ENCODE measurements around the gene CLMP. TPM values are rescaled to one million over a fixed set of nuclear protein-coding genes. Genes with fewer than 3 reads are reported as not detected.

CLMP gene
- total and polyA plus RNA-seq, 2 experiments from 2014 or later, result 7.1 to 18.4 TPM

GRCh38 chr11:123173040-123173855 lies 21.8 kb downstream of the CLMP start (continued):
- no peak for TF ChIP-seq EZH2 (IDR thresholded peaks at IDR 0.05; ENCODE audit: low read depth, unreplicated experiment)
- no peak for TF ChIP-seq ZNF114 (CRISPR knock-in tag; IDR thresholded peaks at IDR 0.05)
- no peak for TF ChIP-seq JUNB (IDR thresholded peaks at IDR 0.05; ENCODE audit: unreplicated experiment)
- TF ChIP-seq STAT1 (IDR thresholded peaks at IDR 0.05; ENCODE audit: unreplicated experiment), result no peak
- no peak for TF ChIP-seq ETS1 (IDR thresholded peaks at IDR 0.05)

- no peak for ATAC-seq
- no peaks in the 10 kb centered on the region for H3F3A ChIP-seq (replicated peaks; ENCODE audit: low read depth)
- H3K27me3 Mint-ChIP-seq (ENCODE audit: insufficient read depth, low read depth, poor library complexity), result no peaks in the 10 kb centered on the region
- no peak overlapping the region for H3K27ac Mint-ChIP-seq
- no peak for DNase-seq (ENCODE audit: low spot score)
- peaks cover 34% of the 10 kb centered on the region for H3K4me1 ChIP-seq (ENCODE audit: insufficient read depth)
- H3K27ac ChIP-seq (ENCODE audit: low read depth), result no peak overlapping the region
- H3K4me3 Mint-ChIP-seq, result no peak overlapping the region
- no peaks in the 10 kb centered on the region; the same call in 1 of the 2 replicates for H3K79me2 ChIP-seq (replicated peaks; ENCODE audit: insufficient read depth)
- H3K4me3 ChIP-seq, result no peak overlapping the region
- H3K27me3 ChIP-seq (ENCODE audit: insufficient read depth), result no peaks in the 10 kb centered on the region
- H2AFZ ChIP-seq, result no peak overlapping the region
- peaks cover 41% of the 10 kb centered on the region for H3K4me1 Mint-ChIP-seq
- H3K4me2 ChIP-seq, result no peak overlapping the region
- H3K9me3 Mint-ChIP-seq, result no peaks in the 10 kb centered on the region
- H4K20me1 ChIP-seq (replicated peaks; ENCODE audit: insufficient read depth), result no peaks in the 10 kb centered on the region
- no peaks in the 10 kb centered on the region for H3K36me3 ChIP-seq (ENCODE audit: insufficient read depth)
- H3K9me2 ChIP-seq (ENCODE audit: insufficient read depth), result no peaks in the 10 kb centered on the region
- no peaks in the 10 kb centered on the region; the same call in 1 of the 3 replicates for H3K36me3 Mint-ChIP-seq (ENCODE audit: low read depth)
- no peak for TF ChIP-seq EZH2phosphoT487 (IDR thresholded peaks at IDR 0.05; ENCODE audit: unreplicated experiment)
- TF ChIP-seq NANOG (IDR thresholded peaks at IDR 0.05; ENCODE audit: borderline replicate concordance), result no peak
- TF ChIP-seq POLR2AphosphoS5 (IDR thresholded peaks at IDR 0.05; ENCODE audit: low read depth), result no peak
- no peak for TF ChIP-seq EZH2 (IDR thresholded peaks at IDR 0.05; ENCODE audit: low read depth, unreplicated experiment)
- no peak for TF ChIP-seq ZNF114 (CRISPR knock-in tag; IDR thresholded peaks at IDR 0.05)
- TF ChIP-seq CREB1 (CRISPR knock-in tag; IDR thresholded peaks at IDR 0.05; ENCODE audit: low read depth), result no peak
- no peak for TF ChIP-seq ZNF462 (CRISPR knock-in tag; IDR thresholded peaks at IDR 0.05)
- TF ChIP-seq JUNB (IDR thresholded peaks at IDR 0.05; ENCODE audit: unreplicated experiment), result no peak
- no peak for TF ChIP-seq ZNF331 (CRISPR knock-in tag; IDR thresholded peaks at IDR 0.05; ENCODE audit: low read depth)
- TF ChIP-seq REST (IDR thresholded peaks at IDR 0.05; ENCODE audit: unreplicated experiment), result no peak
- no peak for TF ChIP-seq STAT1 (IDR thresholded peaks at IDR 0.05; ENCODE audit: unreplicated experiment)
- no peak for TF ChIP-seq ETS1 (IDR thresholded peaks at IDR 0.05)
Observed at GRCh38 chr11:123170929-123171328, 24.1 kb downstream of the CLMP start.
